ENCODE results near the gene CCDC188. TPM values are rescaled to one million over a fixed set of nuclear protein-coding genes. Genes with fewer than 3 reads are reported as not detected.

The CCDC188 gene
- polyA plus RNA-seq, 1 donor from 2014 or later, result not detected

DNA sequence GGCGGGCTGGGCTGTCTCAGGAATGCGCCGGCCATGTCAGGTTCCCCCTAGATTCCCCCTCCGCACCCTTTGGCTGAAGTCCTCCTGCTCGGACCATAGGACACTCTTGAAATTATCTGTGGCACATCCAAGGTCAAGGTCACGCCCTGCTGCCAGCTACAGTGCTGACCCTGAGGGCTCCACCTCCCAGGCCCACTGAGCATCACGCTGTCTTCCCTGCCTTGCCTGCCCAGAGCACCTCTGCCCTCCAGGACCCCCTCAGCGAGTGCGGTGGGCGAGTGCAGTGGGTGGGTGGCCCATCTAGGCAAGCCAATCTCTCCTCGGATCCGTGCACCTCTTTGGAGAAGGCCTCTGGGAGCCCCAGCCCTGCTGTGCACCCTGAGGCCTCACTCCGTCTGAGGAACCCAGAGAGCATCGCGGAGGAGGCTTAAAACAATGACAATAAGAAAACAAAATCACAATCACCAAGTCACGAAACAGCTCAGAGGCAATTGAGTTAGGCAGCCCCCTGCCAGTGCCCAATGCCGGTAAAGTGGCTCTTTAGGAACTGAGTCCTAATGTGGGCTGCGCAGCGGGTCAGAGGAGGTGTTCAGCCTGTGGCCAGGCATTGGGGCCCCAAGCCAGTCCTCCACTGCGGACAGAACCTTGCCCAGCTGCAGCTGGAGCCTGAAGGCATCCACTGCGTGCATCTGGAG is 26.5 kb upstream of the CCDC188 start:
- TF ChIP-seq, protein P1, sequence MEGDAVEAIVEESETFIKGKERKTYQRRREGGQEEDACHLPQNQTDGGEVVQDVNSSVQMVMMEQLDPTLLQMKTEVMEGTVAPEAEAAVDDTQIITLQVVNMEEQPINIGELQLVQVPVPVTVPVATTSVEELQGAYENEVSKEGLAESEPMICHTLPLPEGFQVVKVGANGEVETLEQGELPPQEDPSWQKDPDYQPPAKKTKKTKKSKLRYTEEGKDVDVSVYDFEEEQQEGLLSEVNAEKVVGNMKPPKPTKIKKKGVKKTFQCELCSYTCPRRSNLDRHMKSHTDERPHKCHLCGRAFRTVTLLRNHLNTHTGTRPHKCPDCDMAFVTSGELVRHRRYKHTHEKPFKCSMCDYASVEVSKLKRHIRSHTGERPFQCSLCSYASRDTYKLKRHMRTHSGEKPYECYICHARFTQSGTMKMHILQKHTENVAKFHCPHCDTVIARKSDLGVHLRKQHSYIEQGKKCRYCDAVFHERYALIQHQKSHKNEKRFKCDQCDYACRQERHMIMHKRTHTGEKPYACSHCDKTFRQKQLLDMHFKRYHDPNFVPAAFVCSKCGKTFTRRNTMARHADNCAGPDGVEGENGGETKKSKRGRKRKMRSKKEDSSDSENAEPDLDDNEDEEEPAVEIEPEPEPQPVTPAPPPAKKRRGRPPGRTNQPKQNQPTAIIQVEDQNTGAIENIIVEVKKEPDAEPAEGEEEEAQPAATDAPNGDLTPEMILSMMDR (IDR thresholded peaks at IDR 0.05; ENCODE audit: poor library complexity, severe bottlenecking), result no peak
- TF ChIP-seq EZH2 (IDR thresholded peaks at IDR 0.05; ENCODE audit: borderline replicate concordance, insufficient read depth, low read length, poor library complexity, severe bottlenecking) (no peak), RAD21 (conservative IDR thresholded peaks at IDR 0.05) (no peak), POLR2AphosphoS5 (IDR thresholded peaks at IDR 0.05) (no peak), MXI1 (conservative IDR thresholded peaks at IDR 0.05; ENCODE audit: poor library complexity, severe bottlenecking) (no peak), EP300 (conservative IDR thresholded peaks at IDR 0.05; ENCODE audit: poor library complexity, severe bottlenecking) (no peak), SMC3 (conservative IDR thresholded peaks at IDR 0.05; ENCODE audit: poor library complexity) (no peak), TAF1 (IDR thresholded peaks at IDR 0.05; ENCODE audit: low read depth) (no peak)
- TF ChIP-seq, protein P2, sequence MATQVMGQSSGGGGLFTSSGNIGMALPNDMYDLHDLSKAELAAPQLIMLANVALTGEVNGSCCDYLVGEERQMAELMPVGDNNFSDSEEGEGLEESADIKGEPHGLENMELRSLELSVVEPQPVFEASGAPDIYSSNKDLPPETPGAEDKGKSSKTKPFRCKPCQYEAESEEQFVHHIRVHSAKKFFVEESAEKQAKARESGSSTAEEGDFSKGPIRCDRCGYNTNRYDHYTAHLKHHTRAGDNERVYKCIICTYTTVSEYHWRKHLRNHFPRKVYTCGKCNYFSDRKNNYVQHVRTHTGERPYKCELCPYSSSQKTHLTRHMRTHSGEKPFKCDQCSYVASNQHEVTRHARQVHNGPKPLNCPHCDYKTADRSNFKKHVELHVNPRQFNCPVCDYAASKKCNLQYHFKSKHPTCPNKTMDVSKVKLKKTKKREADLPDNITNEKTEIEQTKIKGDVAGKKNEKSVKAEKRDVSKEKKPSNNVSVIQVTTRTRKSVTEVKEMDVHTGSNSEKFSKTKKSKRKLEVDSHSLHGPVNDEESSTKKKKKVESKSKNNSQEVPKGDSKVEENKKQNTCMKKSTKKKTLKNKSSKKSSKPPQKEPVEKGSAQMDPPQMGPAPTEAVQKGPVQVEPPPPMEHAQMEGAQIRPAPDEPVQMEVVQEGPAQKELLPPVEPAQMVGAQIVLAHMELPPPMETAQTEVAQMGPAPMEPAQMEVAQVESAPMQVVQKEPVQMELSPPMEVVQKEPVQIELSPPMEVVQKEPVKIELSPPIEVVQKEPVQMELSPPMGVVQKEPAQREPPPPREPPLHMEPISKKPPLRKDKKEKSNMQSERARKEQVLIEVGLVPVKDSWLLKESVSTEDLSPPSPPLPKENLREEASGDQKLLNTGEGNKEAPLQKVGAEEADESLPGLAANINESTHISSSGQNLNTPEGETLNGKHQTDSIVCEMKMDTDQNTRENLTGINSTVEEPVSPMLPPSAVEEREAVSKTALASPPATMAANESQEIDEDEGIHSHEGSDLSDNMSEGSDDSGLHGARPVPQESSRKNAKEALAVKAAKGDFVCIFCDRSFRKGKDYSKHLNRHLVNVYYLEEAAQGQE (IDR thresholded peaks at IDR 0.05; ENCODE audit: borderline replicate concordance), result no peak
- Histone ChIP-seq H3K36me3 (ENCODE audit: insufficient read depth, low read length) (no peaks in the 10 kb centered on the region), H3K9me2 (ENCODE audit: insufficient read depth, low read length) (no peaks in the 10 kb centered on the region), H3K9me3 (ENCODE audit: low read length) (no peaks in the 10 kb centered on the region), H4K20me1 (ENCODE audit: insufficient read depth) (no peaks in the 10 kb centered on the region), H3K27me3 (ENCODE audit: insufficient read depth, low read depth, low read length) (no peaks in the 10 kb centered on the region), H3K4me3 (ENCODE audit: low read length) (no peak overlapping the region), H3K9ac (ENCODE audit: low read length) (no peak overlapping the region), H3K4me2 (ENCODE audit: low read length) (no peak overlapping the region), H3F3A (ENCODE audit: insufficient read depth, low read length, poor library complexity, severe bottlenecking) (no peaks in the 10 kb centered on the region), H2AFZ (ENCODE audit: low read depth, low read length) (no peak overlapping the region), H3K27ac (ENCODE audit: low read length) (no peak overlapping the region), H3K79me2 (replicated peaks; ENCODE audit: insufficient read depth, low read length) (no peaks in the 10 kb centered on the region)

DNA sequence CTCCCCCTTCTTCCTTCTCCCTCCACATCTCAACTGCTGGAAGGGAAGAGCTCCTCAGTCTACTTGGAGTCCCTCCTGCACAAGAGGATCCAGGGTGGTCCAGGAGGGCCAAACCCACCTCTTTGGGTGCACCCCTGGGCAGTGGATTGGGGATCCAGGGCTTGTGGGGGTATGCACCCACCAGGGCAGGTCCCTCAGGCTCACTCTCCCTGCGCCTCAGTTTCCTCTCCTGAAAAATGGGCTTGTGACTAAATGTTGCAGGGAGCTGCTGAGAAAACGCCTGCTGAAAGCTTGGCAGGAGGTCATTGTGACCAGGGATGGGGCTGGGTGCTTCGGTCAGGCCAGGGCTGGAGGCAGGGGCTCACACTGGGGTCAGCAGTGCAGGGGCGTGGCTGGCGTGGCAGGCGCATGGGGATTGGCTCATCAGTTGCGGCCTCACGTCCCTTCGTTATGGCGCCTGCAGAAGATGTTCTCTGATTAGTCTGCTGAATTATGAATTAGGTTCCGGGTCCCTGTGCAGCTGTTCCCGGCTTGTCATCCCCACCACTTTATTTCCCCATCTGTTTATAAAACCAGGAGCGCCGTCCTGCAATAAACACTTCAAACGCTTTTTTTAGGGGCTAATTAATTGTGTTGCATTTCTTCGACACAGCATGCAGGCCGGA is 25.7 kb upstream of the CCDC188 start:
- Histone ChIP-seq H3K9me2 (ENCODE audit: insufficient read depth, low read length) (no peaks in the 10 kb centered on the region), H3F3A (ENCODE audit: insufficient read depth, low read length, poor library complexity, severe bottlenecking) (no peaks in the 10 kb centered on the region), H3K9ac (ENCODE audit: low read length) (no peak overlapping the region), H2AFZ (ENCODE audit: low read depth, low read length) (no peak overlapping the region), H3K4me3 (ENCODE audit: low read length) (no peak overlapping the region), H3K27me3 (ENCODE audit: insufficient read depth, low read depth, low read length) (no peaks in the 10 kb centered on the region), H3K4me2 (ENCODE audit: low read length) (no peak overlapping the region), H4K20me1 (ENCODE audit: insufficient read depth) (no peaks in the 10 kb centered on the region), H3K79me2 (replicated peaks; ENCODE audit: insufficient read depth, low read length) (no peaks in the 10 kb centered on the region), H3K36me3 (ENCODE audit: insufficient read depth, low read length) (no peaks in the 10 kb centered on the region), H3K27ac (ENCODE audit: low read length) (no peak overlapping the region), H3K9me3 (ENCODE audit: low read length) (no peaks in the 10 kb centered on the region)
- TF ChIP-seq, protein P1 (IDR thresholded peaks at IDR 0.05; ENCODE audit: poor library complexity, severe bottlenecking), result no peak
- TF ChIP-seq POLR2AphosphoS5 (IDR thresholded peaks at IDR 0.05), result no peak
- TF ChIP-seq, protein P2 (IDR thresholded peaks at IDR 0.05; ENCODE audit: borderline replicate concordance), result no peak
- TF ChIP-seq TAF1 (IDR thresholded peaks at IDR 0.05; ENCODE audit: low read depth), result no peak
- no peak for TF ChIP-seq RAD21 (conservative IDR thresholded peaks at IDR 0.05)
- no peak for TF ChIP-seq EZH2 (IDR thresholded peaks at IDR 0.05; ENCODE audit: borderline replicate concordance, insufficient read depth, low read length, poor library complexity, severe bottlenecking)
- no peak for TF ChIP-seq SMC3 (conservative IDR thresholded peaks at IDR 0.05; ENCODE audit: poor library complexity)

Data from neural cell (in vitro differentiated cells).